Endothelial cell (in vitro differentiated cells): ENCODE results near the gene ZNF827. TPM values are rescaled to one million over a fixed set of nuclear protein-coding genes. Genes with fewer than 3 reads are reported as not detected.

ENCODE experiments used
- DNase-seq: peaks from one replicate; pipeline ENCODE4 v3.0.0; 2021; ENCODE audit warnings: low spot score
- H3K27ac Mint-ChIP-seq: one replicate; pipeline ENCODE4 v1.8.0; 2021; ENCODE audit warnings: mixed read lengths, inconsistent platforms; ENCODE audit not compliant: unreplicated experiment
- H3K27me3 Mint-ChIP-seq: one replicate; pipeline ENCODE4 v1.8.0; 2021; ENCODE audit warnings: mild to moderate bottlenecking, moderate library complexity, mixed read lengths, inconsistent platforms; ENCODE audit not compliant: unreplicated experiment
- H3K36me3 Mint-ChIP-seq: one replicate; pipeline ENCODE4 v1.8.0; 2021; ENCODE audit warnings: mild to moderate bottlenecking, low read depth, mixed read lengths, inconsistent platforms; ENCODE audit not compliant: unreplicated experiment
- H3K4me1 Mint-ChIP-seq: one replicate; pipeline ENCODE4 v1.8.0; 2021; ENCODE audit warnings: mild to moderate bottlenecking, mixed read lengths, inconsistent platforms; ENCODE audit not compliant: unreplicated experiment
- H3K4me3 Mint-ChIP-seq: one replicate; pipeline ENCODE4 v1.8.0; 2021; ENCODE audit warnings: mild to moderate bottlenecking, mixed read lengths, inconsistent platforms; ENCODE audit not compliant: unreplicated experiment
- H3K9me3 Mint-ChIP-seq: one replicate; pipeline ENCODE4 v1.8.0; 2021; ENCODE audit warnings: mixed read lengths, inconsistent platforms; ENCODE audit not compliant: unreplicated experiment
- CTCF ChIP-seq: fragments of 200-600 bp; sonication (generic); IDR thresholded peaks from one replicate; pipeline ENCODE4 v1.5.0; 2021; ENCODE audit warnings: antibody characterized with exemption; ENCODE audit not compliant: unreplicated experiment
- total RNA-seq: library from RNA; stranded (reverse); fragmentation: NEBNext Ultra II Directional; extraction: Animal tissue kit (Norgen Biotek cat#: 25700); gene quantifications from one replicate; pipeline ENCODE4 v1.2.1, GENCODE V29; 2021; ENCODE audit not compliant: unreplicated experiment

ZNF827 gene
- total RNA-seq, 1 donor from 2014 or later = 22.8 TPM

GRCh38 chr4:145739845-145740244, 198.8 kb downstream of the ZNF827 start:
- no peaks in the 10 kb centered on the region for H3K36me3 Mint-ChIP-seq
- no peak for TF ChIP-seq CTCF
- no peak for DNase-seq
- no peak overlapping the region for H3K4me3 Mint-ChIP-seq
- peaks cover 8% of the 10 kb centered on the region for H3K4me1 Mint-ChIP-seq
- H3K27me3 Mint-ChIP-seq = peaks cover 7% of the 10 kb centered on the region
- no peak overlapping the region for H3K27ac Mint-ChIP-seq
- H3K9me3 Mint-ChIP-seq = no peaks in the 10 kb centered on the region

GRCh38 chr4:145736241-145736831, 202.3 kb downstream of the ZNF827 start:
- Mint-ChIP-seq H3K9me3 (no peaks in the 10 kb centered on the region), H3K27me3 (peaks cover 9% of the 10 kb centered on the region), H3K4me1 (peaks cover 26% of the 10 kb centered on the region), H3K4me3 (no peak overlapping the region), H3K27ac (no peak overlapping the region), H3K36me3 (no peaks in the 10 kb centered on the region)
- no peak for TF ChIP-seq CTCF
- no peak for DNase-seq

DNA sequence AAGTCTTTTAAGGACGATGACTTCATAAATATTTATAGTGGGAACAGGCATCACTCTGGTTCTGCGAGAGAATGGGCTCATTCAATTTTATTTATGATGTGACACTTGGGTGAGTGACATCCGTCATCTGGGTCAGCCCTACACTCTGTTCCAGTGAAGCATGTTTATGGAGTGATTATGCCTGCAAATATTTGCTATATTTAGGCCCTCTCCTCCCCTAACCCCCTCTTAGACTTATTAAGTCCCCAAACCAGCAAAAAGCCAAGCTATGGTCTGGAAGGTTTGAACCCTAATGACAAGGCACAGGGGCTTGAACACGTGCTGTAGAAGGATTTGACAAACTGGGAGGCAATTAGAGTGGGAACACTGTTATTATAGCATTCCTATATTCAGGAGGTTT, 202.8 kb downstream of the ZNF827 start:
- H3K4me3 Mint-ChIP-seq = no peak overlapping the region
- peaks cover 26% of the 10 kb centered on the region for H3K4me1 Mint-ChIP-seq
- H3K36me3 Mint-ChIP-seq = no peaks in the 10 kb centered on the region
- no peak overlapping the region for H3K27ac Mint-ChIP-seq
- H3K9me3 Mint-ChIP-seq = no peaks in the 10 kb centered on the region
- no peak for TF ChIP-seq CTCF
- peaks cover 9% of the 10 kb centered on the region for H3K27me3 Mint-ChIP-seq
- DNase-seq = no peak

GRCh38 chr4:145735347-145735675, 203.3 kb downstream of the ZNF827 start:
- DNase-seq = no peak
- Mint-ChIP-seq H3K27ac (peak overlapping the region; percentile 36), H3K9me3 (no peaks in the 10 kb centered on the region), H3K4me3 (no peak overlapping the region), H3K4me1 (peaks cover 26% of the 10 kb centered on the region), H3K36me3 (no peaks in the 10 kb centered on the region), H3K27me3 (peaks cover 9% of the 10 kb centered on the region)
- TF ChIP-seq CTCF = no peak

GRCh38 chr4:145734576-145735346, 203.9 kb downstream of the ZNF827 start:
- Mint-ChIP-seq H3K27ac (peak overlapping the region; percentile 36), H3K4me3 (no peak overlapping the region)
- DNase-seq = no peak

More at GRCh38 chr4:145734576-145735346, 203.9 kb downstream of the ZNF827 start:
- Mint-ChIP-seq H3K9me3 (no peaks in the 10 kb centered on the region), H3K27me3 (peaks cover 9% of the 10 kb centered on the region), H3K4me1 (peaks cover 26% of the 10 kb centered on the region), H3K36me3 (no peaks in the 10 kb centered on the region)
- no peak for TF ChIP-seq CTCF
